Neural cell (in vitro differentiated cells): ENCODE results near the gene GRID1.

Experiments
- EZH2 ChIP-seq: fragments of 200-600, 300-800 bp; shearing (Covaris generic), sonication (generic); IDR thresholded peaks from 2 replicates; pipeline ENCODE4 v1.6.1; 2014; ENCODE audit warnings: antibody characterized with exemption, low read length, borderline replicate concordance, mild to moderate bottlenecking; ENCODE audit not compliant: insufficient read depth, poor library complexity, severe bottlenecking
- TAF1 ChIP-seq: IDR thresholded peaks from 2 replicates; pipeline ENCODE4 v1.6.1; 2012; ENCODE audit warnings: low read depth

DNA sequence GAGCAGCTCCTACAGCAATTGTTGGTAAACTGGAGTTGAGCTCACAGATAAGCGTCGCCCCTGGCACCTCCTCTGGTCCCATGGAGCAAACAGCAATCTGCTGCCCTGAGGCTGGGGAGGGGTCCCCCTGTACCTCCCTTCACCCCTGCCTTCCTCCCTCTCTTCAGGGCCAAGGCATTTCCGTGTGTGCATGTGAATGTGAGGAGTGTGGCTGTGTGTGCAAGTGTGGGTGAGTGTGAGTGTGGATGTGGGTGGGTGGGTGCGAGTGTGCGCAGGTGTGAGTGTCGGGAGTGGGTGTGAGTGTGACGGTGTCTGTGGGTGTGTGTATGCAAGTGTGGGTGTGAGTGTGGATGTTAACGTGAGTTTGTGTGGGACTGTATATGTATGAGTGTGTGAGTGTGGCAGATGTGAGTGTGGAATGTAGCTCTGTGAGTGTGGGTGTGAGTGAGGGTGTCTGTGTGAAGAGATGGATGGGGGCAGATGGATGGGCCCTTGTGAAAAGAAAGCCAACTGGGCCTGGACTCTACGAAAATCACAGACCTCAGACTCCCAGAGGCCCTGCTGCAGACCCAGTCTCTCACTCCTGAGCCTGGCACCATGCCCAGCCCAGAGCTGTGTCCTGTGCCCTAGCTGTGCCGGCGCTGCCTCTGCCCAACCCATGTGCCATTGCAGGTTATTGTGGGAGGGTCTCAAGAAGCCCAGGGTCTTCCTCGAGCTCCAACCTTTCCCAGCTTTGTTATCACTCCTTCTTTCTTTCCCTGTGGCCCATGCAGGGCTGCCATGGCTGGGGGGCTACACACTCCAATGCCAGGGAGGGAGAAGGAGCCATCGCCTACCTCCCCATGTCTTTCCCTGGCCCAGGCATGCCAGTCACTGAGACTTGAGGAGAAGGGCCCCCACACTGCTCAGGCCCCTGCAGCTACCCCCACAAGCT lies 73.9 kb downstream of the GRID1 start:
- TF ChIP-seq EZH2 (no peak), TAF1 (no peak)
